Stimulated activated memory B cell treated with anti-CD40 and anti-IgM and Interleukin-4, amounts not matched to agents 10 μg/mL and 1 μg/mL and 100 μg/mL, for 72 hours (primary cell): ENCODE measurements around the gene TCN2.
"Not testable (repeated sequence)": the region's sequence is repeated elsewhere in the genome, so short reads cannot be mapped to it uniquely, and the experiment has no call there.

ENCODE experiments used
- ATAC-seq: fragments of 150-1000 bp; cut with Tn5 transposase; 2 replicates; pipeline ENCODE4 v1.10.0; 2021
- H3K27ac Mint-ChIP-seq: one replicate; pipeline ENCODE4 v1.8.0; 2022; ENCODE audit warnings: mild to moderate bottlenecking, mixed read lengths
- H3K27me3 Mint-ChIP-seq: one replicate; pipeline ENCODE4 v1.8.0; 2022; ENCODE audit warnings: mixed read lengths
- H3K36me3 Mint-ChIP-seq: one replicate; pipeline ENCODE4 v1.8.0; 2022; ENCODE audit warnings: mixed read lengths
- H3K4me1 Mint-ChIP-seq: one replicate; pipeline ENCODE4 v1.8.0; 2022; ENCODE audit warnings: mixed read lengths
- H3K4me3 Mint-ChIP-seq: one replicate; pipeline ENCODE4 v1.8.0; 2022; ENCODE audit warnings: mild to moderate bottlenecking, moderate library complexity, mixed read lengths
- H3K9me3 Mint-ChIP-seq: one replicate; pipeline ENCODE4 v1.8.0; 2022; ENCODE audit warnings: mixed read lengths

The TCN2 gene

GRCh38 chr22:30667494-30668385, 60.8 kb downstream of the TCN2 start, which contains the start of gene DUSP18:
Gene DUSP18 (minus strand): TSS chr22:30667875. CDS start chr22:30664003, 3,872 bp downstream.
- no peaks in the 10 kb centered on the region for H3K27me3 Mint-ChIP-seq
- peak within 1 kb of the TSS; percentile 69 for H3K27ac Mint-ChIP-seq
- H3K4me1 Mint-ChIP-seq, result peaks cover 31% of the 10 kb centered on the region
- H3K4me3 Mint-ChIP-seq, result peak within 1 kb of the TSS; percentile 93
- H3K9me3 Mint-ChIP-seq, result no peaks in the 10 kb centered on the region
- peaks cover 13% of the 10 kb centered on the region for H3K36me3 Mint-ChIP-seq
- ATAC-seq, result peak; percentile 96

- H3K27ac Mint-ChIP-seq, result peak overlapping the region; percentile 69
- peaks cover 27% of the 10 kb centered on the region for H3K4me1 Mint-ChIP-seq
- no peaks in the 10 kb centered on the region for H3K9me3 Mint-ChIP-seq
- H3K4me3 Mint-ChIP-seq, result peak overlapping the region; percentile 93
- ATAC-seq, result no peak
- H3K36me3 Mint-ChIP-seq, result peaks cover 7% of the 10 kb centered on the region
- no peaks in the 10 kb centered on the region for H3K27me3 Mint-ChIP-seq
Observed at GRCh38 chr22:30668386-30668710, 61.4 kb downstream of the TCN2 start.

GRCh38 chr22:30671071-30671470, 64.1 kb downstream of the TCN2 start:
- Mint-ChIP-seq H3K27ac (no peak overlapping the region), H3K27me3 (no peaks in the 10 kb centered on the region), H3K9me3 (no peaks in the 10 kb centered on the region), H3K4me1 (peaks cover 19% of the 10 kb centered on the region), H3K36me3 (no peaks in the 10 kb centered on the region), H3K4me3 (no peak overlapping the region)
- ATAC-seq, result no peak

- H3K4me3 Mint-ChIP-seq, result no peak overlapping the region
- ATAC-seq, result no peak
- H3K9me3 Mint-ChIP-seq, result no peaks in the 10 kb centered on the region
- H3K27ac Mint-ChIP-seq, result no peak overlapping the region
- H3K27me3 Mint-ChIP-seq, result peaks cover 21% of the 10 kb centered on the region
- H3K36me3 Mint-ChIP-seq, result no peaks in the 10 kb centered on the region
- H3K4me1 Mint-ChIP-seq, result peaks cover 7% of the 10 kb centered on the region
Observed at GRCh38 chr22:30673136-30673535, 66.2 kb downstream of the TCN2 start.

- Mint-ChIP-seq H3K9me3 (no peaks in the 10 kb centered on the region), H3K4me1 (no peaks in the 10 kb centered on the region), H3K27me3 (peaks cover 30% of the 10 kb centered on the region), H3K27ac (no peak overlapping the region), H3K4me3 (no peak overlapping the region), H3K36me3 (no peaks in the 10 kb centered on the region)
- ATAC-seq, result no peak
Observed at GRCh38 chr22:30674482-30674881, 67.5 kb downstream of the TCN2 start.

GRCh38 chr22:30675436-30675835, 68.5 kb downstream of the TCN2 start:
- H3K4me1 Mint-ChIP-seq, result no peaks in the 10 kb centered on the region
- ATAC-seq, result no peak
- peaks cover 40% of the 10 kb centered on the region for H3K27me3 Mint-ChIP-seq
- H3K27ac Mint-ChIP-seq, result no peak overlapping the region
- no peak overlapping the region for H3K4me3 Mint-ChIP-seq
- H3K9me3 Mint-ChIP-seq, result no peaks in the 10 kb centered on the region
- no peaks in the 10 kb centered on the region for H3K36me3 Mint-ChIP-seq

GRCh38 chr22:30676565-30676964, 69.6 kb downstream of the TCN2 start:
- not testable (repeated sequence) for H3K9me3 Mint-ChIP-seq, H3K27ac Mint-ChIP-seq, H3K4me1 Mint-ChIP-seq, H3K4me3 Mint-ChIP-seq, ATAC-seq, H3K36me3 Mint-ChIP-seq
- H3K27me3 Mint-ChIP-seq, result peaks cover 40% of the 10 kb centered on the region
